Body of pancreas (tissue), 4 donors: ENCODE measurements around the gene TASOR. TPM values are rescaled to one million over a fixed set of nuclear protein-coding genes. Genes with fewer than 3 reads are reported as not detected.
A peak's percentile ranks its signal among the peaks of the same experiment; 100 is the strongest.
"Not testable (repeated sequence)": the region's sequence is repeated elsewhere in the genome, so short reads cannot be mapped to it uniquely, and the experiment has no call there.

Experiments
- ATAC-seq: fragments of 150-250 bp; one replicate; pipeline ENCODE4 v1.9.1; 2016
- DNase-seq, 4 donors: peaks; one replicate each; pipeline ENCODE4 v3.0.0-alpha.2; 2019
- H3K27ac ChIP-seq, 4 donors: fragments of 200-600 bp; sonication (generic); 1 replicate in 3 of 4; 2 replicates in 1 of 4; pipeline versions ENCODE4 v1.5.1 to v1.6.1; 2016 to 2019; ENCODE audit warnings: mild to moderate bottlenecking in 1 of 4, mixed read lengths in 1 of 4, moderate library complexity in 1 of 4
- H3K27me3 ChIP-seq, 2 donors: fragments of 200-600 bp; sonication (generic); one replicate each; pipeline ENCODE4 v1.6.0; 2016; ENCODE audit warnings: mild to moderate bottlenecking in 1 of 2
- H3K36me3 ChIP-seq, 2 donors: fragments of 200-600 bp; sonication (generic); replicated peaks in 1 of 2; 2 replicates each; pipeline ENCODE4 v1.5.1; 2016; ENCODE audit warnings: low read depth in 2 of 2; ENCODE audit not compliant: insufficient read depth in 1 of 2
- H3K4me1 ChIP-seq: fragments of 200-600 bp; sonication (generic); one replicate; pipeline ENCODE4 v1.6.0; 2016
- H3K4me3 ChIP-seq, 2 donors: fragments of 200-600 bp; sonication (generic); 1 replicate in 1 of 2; 2 replicates in 1 of 2; pipeline ENCODE4 v1.5.1; 2016 to 2019
- H3K9me3 ChIP-seq, 3 donors: fragments of 200-600 bp; sonication (generic); 1 replicate in 2 of 3; 2 replicates in 1 of 3; pipeline ENCODE4 v1.5.1; 2016
- CTCF ChIP-seq, 7 experiments: fragments of 450-650 bp in 4 of 7; fragments of 200-600 bp in 3 of 7; sonication (generic) in 3 of 7; IDR thresholded peaks; one replicate each; pipeline ENCODE4 v1.5.1; 2016 to 2019; ENCODE audit warnings: antibody characterized with exemption in 7 of 7
- POLR2A ChIP-seq, 3 donors: fragments of 450-650 bp; IDR thresholded peaks; one replicate each; pipeline ENCODE4 v1.6.1; 2016; ENCODE audit warnings: antibody characterized with exemption in 3 of 3, mild to moderate bottlenecking in 2 of 3
- WGBS, 2 donors: methylation state at CpG; one replicate each; pipeline ENCODE4 v1.1.5; 2017; 5-methylcytosine and 5-hydroxymethylcytosine counted together
- intact Hi-C: fragments of 100-400 bp; cut with DNase I; formaldehyde crosslinking; loops from one replicate; pipeline ENCODE4 v1.15.1; 2023
- total RNA-seq, 2 donors: library from RNA; depleted of rRNA; stranded (reverse); fragments of >200 nt; gene quantifications; one replicate each; pipeline ENCODE4 v1.1.0, GENCODE V29; 2016

The TASOR gene
- total RNA-seq, 2 donors from 2014 or later = 28.7 to 55.0 TPM

DNA sequence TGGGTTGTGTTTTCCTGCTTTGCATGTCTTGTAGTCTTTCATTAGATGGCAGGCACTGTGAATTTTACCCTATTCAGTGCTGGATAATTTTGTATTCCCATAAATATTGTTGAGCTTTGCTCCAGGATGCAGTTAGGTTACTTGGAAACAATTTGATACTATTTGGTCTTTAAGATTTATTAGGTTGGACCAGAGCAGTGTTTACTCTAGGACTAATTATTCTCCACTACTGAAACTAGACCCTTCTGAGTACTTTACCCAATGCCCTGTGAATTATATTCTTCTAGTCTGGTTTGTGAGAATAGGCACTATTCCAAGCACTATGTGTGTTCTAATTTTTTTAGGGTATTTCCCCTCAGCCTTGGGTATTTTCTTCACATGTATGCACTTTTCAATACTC lies 37.8 kb upstream of the TASOR start:
- no peaks in the 10 kb centered on the region for H3K9me3 ChIP-seq
- no peaks in the 10 kb centered on the region for H3K27me3 ChIP-seq
- intact Hi-C loops = no loop called here
- H3K4me3 ChIP-seq = no peak overlapping the region
- no peak for TF ChIP-seq CTCF (IDR thresholded peaks at IDR 0.05)
- no peak for TF ChIP-seq POLR2A (IDR thresholded peaks at IDR 0.05)
- no peak for ATAC-seq
- no peak for DNase-seq
- H3K4me1 ChIP-seq = peaks cover 5% of the 10 kb centered on the region
- H3K27ac ChIP-seq = peak overlapping the region in 1 of 4 donors; percentile 16
- H3K36me3 ChIP-seq = peaks cover 0 to 8% of the 10 kb centered on the region in 2 donors

DNA sequence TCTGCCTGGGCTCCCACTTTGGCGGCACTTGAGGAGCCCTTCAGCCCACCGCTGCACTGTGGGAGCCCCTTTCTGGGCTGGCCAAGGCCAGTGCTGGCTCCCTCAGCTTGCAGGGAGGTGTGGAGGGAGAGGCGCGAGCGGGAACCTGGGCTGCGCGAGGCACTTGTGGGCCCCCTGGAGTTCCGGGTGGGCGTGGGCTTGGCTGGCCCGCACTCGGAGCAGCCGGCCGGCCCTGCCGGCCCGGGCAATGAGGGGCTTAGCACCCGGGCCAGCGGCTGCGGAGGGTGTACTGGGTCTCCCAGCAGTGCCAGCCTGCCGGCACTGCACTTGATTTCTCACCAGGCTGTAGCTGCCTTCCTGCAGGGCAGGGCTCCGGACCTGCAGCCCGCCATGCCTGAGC lies 35.7 kb upstream of the TASOR start:
- DNase-seq, H3K27me3 ChIP-seq, H3K4me1 ChIP-seq, H3K4me3 ChIP-seq, H3K27ac ChIP-seq, intact Hi-C loops, H3K36me3 ChIP-seq, H3K9me3 ChIP-seq, ATAC-seq: not testable (repeated sequence)
- 95 to 100% methylated on average over 3 to 21 of the region's 21 CpGs for WGBS, 2 donors

GRCh38 chr3:56711344-56711743 lies 28.3 kb upstream of the TASOR start:
- Histone ChIP-seq H3K36me3 (no peaks in the 10 kb centered on the region), H3K9me3 (no peaks in the 10 kb centered on the region), H3K4me1 (no peaks in the 10 kb centered on the region), H3K4me3 (no peak overlapping the region), H3K27ac (no peak overlapping the region), H3K27me3 (no peaks in the 10 kb centered on the region)
- TF ChIP-seq POLR2A (IDR thresholded peaks at IDR 0.05) = no peak
- TF ChIP-seq CTCF (IDR thresholded peaks at IDR 0.05) = no peak
- WGBS, 2 donors = 88 to 100% methylated on average over 2 of the region's 2 CpGs
- DNase-seq (no peak), ATAC-seq (no peak)
- intact Hi-C loops = no loop called here

DNA sequence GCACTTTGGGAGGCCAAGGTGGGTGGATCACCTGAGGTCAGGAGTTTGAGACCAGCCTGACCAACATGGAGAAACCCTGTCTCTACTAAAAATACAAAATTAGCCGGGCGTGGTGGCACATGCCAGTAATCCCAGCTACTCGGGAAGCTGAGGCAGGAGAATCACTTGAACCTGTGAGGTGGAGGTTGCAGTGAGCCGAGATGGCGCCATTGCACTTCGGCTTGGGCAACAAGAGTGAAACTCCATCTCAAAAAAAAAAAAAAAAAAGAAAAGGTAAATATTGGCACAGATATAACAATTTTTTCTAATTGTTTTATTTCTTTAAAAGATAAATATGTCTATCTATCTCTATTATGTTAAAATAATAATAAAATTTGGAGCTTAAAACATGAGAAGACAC lies 24.3 kb upstream of the TASOR start:
- not testable (repeated sequence) for ATAC-seq, H3K36me3 ChIP-seq, H3K9me3 ChIP-seq, H3K27me3 ChIP-seq, H3K4me3 ChIP-seq, H3K4me1 ChIP-seq, H3K27ac ChIP-seq
- peak in 4 of 7 experiments; percentile 6 to 65 (median 26) for TF ChIP-seq CTCF (IDR thresholded peaks at IDR 0.05)
- intact Hi-C loops = loop anchor here (5.0 kb wide), 1 partner anchor 95 kb away; the partner anchor contains the start of gene ARHGEF3
- 50 to 55% methylated on average over 6 of the region's 6 CpGs for WGBS, 2 donors
- DNase-seq = peak; percentile 47 to 66 (median 64)

GRCh38 chr3:56706629-56707028 lies 23.6 kb upstream of the TASOR start:
- intact Hi-C loops = loop anchor here (5.0 kb wide), 1 partner anchor 96 kb away; the partner anchor contains the start of gene ARHGEF3
- Histone ChIP-seq H3K4me1 (peaks cover 3% of the 10 kb centered on the region), H3K27ac (no peak overlapping the region), H3K9me3 (no peaks in the 10 kb centered on the region), H3K27me3 (no peaks in the 10 kb centered on the region), H3K4me3 (no peak overlapping the region), H3K36me3 (no peaks in the 10 kb centered on the region)
- DNase-seq (no peak), ATAC-seq (no peak)
- no peak for TF ChIP-seq CTCF (IDR thresholded peaks at IDR 0.05)
